NCI-H2081 treated with DMSO at 0.1 percent for 48 hours (cell line): Measurements from ENCODE around the gene SERPINE2.
"Not testable (repeated sequence)": the region's sequence is repeated elsewhere in the genome, so short reads cannot be mapped to it uniquely, and the experiment has no call there.

Source experiments
- DNase-seq: peaks from one replicate; lab custom pipeline; 2025; lab: John Stamatoyannopoulos, UW

The SERPINE2 gene

GRCh38 chr2:224011837-224012236, 27.2 kb downstream of the SERPINE2 start:
- DNase-seq: no peak

GRCh38 chr2:224009605-224010315, 29.3 kb downstream of the SERPINE2 start:
- DNase-seq: no peak

GRCh38 chr2:224008702-224009261, 30.3 kb downstream of the SERPINE2 start:
- no peak for DNase-seq

- DNase-seq: no peak
Observed at GRCh38 chr2:224004105-224004695, 34.9 kb downstream of the SERPINE2 start.

GRCh38 chr2:224000662-224001061, 38.4 kb downstream of the SERPINE2 start:
- DNase-seq: not testable (repeated sequence)

GRCh38 chr2:223999862-224000261, 39.2 kb downstream of the SERPINE2 start:
- no peak for DNase-seq

- DNase-seq: no peak
Observed at GRCh38 chr2:223998948-223999347, 40.1 kb downstream of the SERPINE2 start.

GRCh38 chr2:223997938-223998337, 41.1 kb downstream of the SERPINE2 start:
- DNase-seq: no peak

GRCh38 chr2:223996391-223996790, 42.7 kb downstream of the SERPINE2 start:
- no peak for DNase-seq

- no peak for DNase-seq
Observed at GRCh38 chr2:223995569-223995968, 43.5 kb downstream of the SERPINE2 start.

- no peak for DNase-seq
Observed at GRCh38 chr2:223994562-223995162, 44.4 kb downstream of the SERPINE2 start.

- no peak for DNase-seq
Observed at GRCh38 chr2:223993634-223994232, 45.4 kb downstream of the SERPINE2 start.

- DNase-seq: no peak
Observed at GRCh38 chr2:223991611-223992010, 47.5 kb downstream of the SERPINE2 start.

- DNase-seq: no peak
Observed at GRCh38 chr2:223989856-223990232, 49.2 kb downstream of the SERPINE2 start.

- DNase-seq: no peak
Observed at GRCh38 chr2:223989206-223989855, 49.8 kb downstream of the SERPINE2 start.

GRCh38 chr2:223981241-223981640, 57.8 kb downstream of the SERPINE2 start:
- no peak for DNase-seq

- DNase-seq: no peak
Observed at GRCh38 chr2:223980803-223981202, 58.3 kb downstream of the SERPINE2 start.

GRCh38 chr2:223980397-223980735, 58.7 kb downstream of the SERPINE2 start:
- DNase-seq: no peak

- no peak for DNase-seq
Observed at GRCh38 chr2:223979730-223980396, 59.2 kb downstream of the SERPINE2 start.

GRCh38 chr2:223978451-223978850, 60.6 kb downstream of the SERPINE2 start:
- no peak for DNase-seq

- DNase-seq: no peak
Observed at GRCh38 chr2:223976635-223977226, 62.4 kb downstream of the SERPINE2 start.
